C4-2B (cell line): ENCODE results near the gene TIMM50.
A peak's percentile ranks its signal among the peaks of the same experiment; 100 is the strongest.

Experiments used
- H3K27ac ChIP-seq: fragments of 450-650 bp; 2 replicates; pipeline ENCODE4 v1.5.1; 2017
- ZFX ChIP-seq: fragments of 450-650 bp; IDR thresholded peaks from 2 replicates; pipeline ENCODE4 v1.6.1; 2017
- TF ChIP-seq, protein P1 (sequence below): fragments of 450-650 bp; conservative IDR thresholded peaks from 2 replicates; pipeline ENCODE4 v1.5.1; 2017; ENCODE audit warnings: mild to moderate bottlenecking

TIMM50 gene

DNA sequence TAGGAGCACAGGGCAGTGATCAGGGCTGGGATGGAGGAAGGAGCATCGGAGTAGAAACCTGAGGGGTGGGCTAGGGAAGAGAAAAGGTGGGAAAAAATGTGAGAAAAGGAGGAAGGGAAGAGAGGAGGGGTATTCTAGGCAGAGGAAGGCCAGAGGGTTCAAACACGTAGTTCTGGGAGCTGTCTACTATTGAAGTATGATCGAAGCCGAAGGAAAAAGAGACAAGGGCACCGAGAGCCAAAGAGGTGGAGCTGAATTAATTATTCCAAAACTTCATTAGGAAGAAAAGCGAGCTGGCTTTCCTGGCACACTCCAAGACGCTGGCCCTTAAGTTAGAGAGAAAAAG, 25.9 kb downstream of the TIMM50 start:
- H3K27ac ChIP-seq = peak overlapping the region; percentile 72
- TF ChIP-seq, protein P1, sequence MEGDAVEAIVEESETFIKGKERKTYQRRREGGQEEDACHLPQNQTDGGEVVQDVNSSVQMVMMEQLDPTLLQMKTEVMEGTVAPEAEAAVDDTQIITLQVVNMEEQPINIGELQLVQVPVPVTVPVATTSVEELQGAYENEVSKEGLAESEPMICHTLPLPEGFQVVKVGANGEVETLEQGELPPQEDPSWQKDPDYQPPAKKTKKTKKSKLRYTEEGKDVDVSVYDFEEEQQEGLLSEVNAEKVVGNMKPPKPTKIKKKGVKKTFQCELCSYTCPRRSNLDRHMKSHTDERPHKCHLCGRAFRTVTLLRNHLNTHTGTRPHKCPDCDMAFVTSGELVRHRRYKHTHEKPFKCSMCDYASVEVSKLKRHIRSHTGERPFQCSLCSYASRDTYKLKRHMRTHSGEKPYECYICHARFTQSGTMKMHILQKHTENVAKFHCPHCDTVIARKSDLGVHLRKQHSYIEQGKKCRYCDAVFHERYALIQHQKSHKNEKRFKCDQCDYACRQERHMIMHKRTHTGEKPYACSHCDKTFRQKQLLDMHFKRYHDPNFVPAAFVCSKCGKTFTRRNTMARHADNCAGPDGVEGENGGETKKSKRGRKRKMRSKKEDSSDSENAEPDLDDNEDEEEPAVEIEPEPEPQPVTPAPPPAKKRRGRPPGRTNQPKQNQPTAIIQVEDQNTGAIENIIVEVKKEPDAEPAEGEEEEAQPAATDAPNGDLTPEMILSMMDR = no peak
- no peak for TF ChIP-seq ZFX

DNA sequence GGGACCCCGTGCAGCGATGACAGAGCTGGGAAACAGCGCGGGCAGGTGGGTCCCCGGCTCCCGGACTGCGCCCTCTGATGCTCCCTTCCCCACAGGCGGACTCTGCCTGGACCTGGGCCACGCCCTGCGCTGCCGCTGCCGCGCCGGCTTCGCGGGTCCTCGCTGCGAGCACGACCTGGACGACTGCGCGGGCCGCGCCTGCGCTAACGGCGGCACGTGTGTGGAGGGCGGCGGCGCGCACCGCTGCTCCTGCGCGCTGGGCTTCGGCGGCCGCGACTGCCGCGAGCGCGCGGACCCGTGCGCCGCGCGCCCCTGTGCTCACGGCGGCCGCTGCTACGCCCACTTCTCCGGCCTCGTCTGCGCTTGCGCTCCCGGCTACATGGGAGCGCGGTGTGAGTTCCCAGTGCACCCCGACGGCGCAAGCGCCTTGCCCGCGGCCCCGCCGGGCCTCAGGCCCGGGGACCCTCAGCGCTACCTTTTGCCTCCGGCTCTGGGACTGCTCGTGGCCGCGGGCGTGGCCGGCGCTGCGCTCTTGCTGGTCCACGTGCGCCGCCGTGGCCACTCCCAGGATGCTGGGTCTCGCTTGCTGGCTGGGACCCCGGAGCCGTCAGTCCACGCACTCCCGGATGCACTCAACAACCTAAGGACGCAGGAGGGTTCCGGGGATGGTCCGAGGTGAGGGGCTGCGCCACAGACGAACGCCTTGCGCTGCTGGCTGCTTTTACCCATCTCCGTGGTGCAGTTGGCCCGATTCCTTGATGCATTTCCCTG, 26.5 kb downstream of the TIMM50 start:
- peak overlapping the region; percentile 72 for H3K27ac ChIP-seq
- TF ChIP-seq, protein P1 = no peak
- TF ChIP-seq ZFX = peak; percentile 53; the same call in 1 of the 2 replicates

DNA sequence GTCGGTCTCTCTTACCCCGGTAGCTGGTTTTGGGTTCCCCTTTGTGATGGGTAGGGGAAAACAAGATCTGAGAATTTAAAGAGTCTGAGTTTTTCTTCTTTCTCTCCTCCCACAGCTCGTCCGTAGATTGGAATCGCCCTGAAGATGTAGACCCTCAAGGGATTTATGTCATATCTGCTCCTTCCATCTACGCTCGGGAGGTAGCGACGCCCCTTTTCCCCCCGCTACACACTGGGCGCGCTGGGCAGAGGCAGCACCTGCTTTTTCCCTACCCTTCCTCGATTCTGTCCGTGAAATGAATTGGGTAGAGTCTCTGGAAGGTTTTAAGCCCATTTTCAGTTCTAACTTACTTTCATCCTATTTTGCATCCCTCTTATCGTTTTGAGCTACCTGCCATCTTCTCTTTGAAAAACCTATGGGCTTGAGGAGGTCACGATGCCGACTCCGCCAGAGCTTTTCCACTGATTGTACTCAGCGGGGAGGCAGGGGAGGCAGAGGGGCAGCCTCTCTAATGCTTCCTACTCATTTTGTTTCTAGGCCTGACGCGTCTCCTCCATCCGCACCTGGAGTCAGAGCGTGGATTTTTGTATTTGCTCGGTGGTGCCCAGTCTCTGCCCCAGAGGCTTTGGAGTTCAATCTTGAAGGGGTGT, 27.2 kb downstream of the TIMM50 start:
- no peak for TF ChIP-seq ZFX
- TF ChIP-seq, protein P1 = no peak
- peak overlapping the region; percentile 72 for H3K27ac ChIP-seq

DNA sequence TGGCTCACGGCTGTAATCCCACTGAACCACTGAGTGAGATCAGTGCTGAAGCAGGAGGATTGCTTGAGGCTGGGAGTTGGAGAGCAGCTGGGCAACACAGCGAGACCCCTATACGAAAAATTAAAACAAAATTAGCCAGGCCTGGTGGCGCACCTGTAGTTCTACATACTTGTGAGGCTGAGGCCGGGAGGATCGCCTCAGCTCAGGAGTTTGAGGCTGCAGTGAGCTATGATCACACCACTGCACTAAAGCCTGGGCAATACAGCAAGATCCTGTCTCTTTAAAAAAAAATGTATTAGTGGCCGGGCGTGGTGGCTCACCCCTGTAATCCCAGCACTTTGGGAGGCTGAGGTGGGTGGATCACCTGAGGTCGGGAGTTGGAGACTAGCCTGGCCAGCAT, 28.0 kb downstream of the TIMM50 start:
- no peak overlapping the region for H3K27ac ChIP-seq
- TF ChIP-seq ZFX = no peak
- TF ChIP-seq, protein P1 = no peak

DNA sequence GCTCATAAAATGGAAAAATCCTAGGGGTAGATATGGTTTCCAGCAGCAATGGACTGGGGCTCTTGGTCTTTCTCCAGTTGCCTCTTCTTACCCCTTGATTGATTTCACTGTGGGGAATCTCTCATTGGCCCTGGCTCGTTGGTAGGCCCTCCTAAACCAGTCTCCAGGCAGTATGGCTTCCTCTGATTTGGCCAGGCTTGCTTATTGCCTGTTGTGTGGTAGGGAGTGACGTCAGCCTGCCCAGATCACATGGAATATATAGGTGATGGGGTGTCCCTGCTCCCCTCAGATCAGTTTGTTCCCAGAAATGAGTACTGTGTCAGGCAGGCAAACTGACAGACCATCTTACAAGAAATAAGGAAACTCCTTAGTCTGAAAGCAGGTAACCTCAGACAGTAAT, 28.6 kb downstream of the TIMM50 start:
- no peak for TF ChIP-seq ZFX
- TF ChIP-seq, protein P1 = no peak
- no peak overlapping the region for H3K27ac ChIP-seq

DNA sequence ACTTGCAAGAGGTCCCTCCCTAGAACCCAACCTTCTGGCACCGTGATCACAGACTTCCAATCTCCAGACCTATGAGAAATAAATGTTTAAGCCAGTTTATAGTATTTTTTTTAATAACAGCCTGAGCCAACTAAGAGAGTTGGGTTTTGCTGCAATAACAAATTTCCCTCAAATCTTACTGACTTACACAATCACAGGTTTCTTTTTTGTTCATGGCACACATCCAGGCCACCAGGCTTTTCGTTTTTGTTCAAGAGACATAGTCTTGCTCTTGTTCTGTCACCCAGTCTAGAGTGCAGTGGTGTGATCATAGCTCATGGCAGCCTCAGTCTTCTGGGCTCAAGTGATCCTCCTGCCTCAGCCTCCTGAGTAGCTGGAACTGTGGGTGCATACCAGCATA, 32.4 kb downstream of the TIMM50 start:
- TF ChIP-seq, protein P1 = no peak
- no peak for TF ChIP-seq ZFX
- no peak overlapping the region for H3K27ac ChIP-seq

DNA sequence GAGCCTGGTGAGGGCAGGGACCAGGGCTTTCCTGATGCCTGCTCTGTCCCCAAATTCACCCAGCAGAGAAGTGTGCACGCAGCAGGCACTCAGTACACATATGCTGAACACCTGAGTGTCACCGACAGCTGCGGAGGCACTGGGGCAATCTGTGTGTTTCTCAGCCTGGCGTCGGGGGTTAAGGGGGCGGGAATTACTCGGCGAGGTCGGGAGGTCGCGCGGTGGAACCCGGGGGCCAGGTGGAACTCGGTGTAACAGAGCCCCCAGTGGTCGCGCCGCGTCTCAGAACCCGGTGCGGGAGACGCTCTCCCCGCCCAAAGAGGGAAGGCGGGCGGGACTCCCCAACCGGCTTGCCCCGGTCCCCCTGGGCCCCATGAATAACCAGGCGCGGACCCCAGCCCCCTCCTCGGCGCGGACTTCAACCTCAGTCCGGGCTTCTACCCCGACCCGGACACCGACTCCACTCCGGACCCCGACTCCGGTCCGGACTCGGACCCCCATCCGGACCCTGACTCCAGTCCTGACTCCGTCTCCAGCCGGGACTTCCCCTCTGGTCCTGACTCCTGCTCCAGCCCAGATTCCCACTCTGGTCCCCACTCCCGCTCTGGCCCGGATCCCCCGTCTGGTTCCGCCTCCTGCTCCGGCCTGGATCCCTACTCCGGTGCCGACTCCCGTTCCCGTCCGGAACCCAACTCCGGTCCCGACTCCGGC, 34.4 kb downstream of the TIMM50 start, which contains the start of gene SELENOV:
TSS of gene SELENOV (plus strand) at position 300 of the 711 bp plus-strand sequence. CDS start at position 374, 74 bp downstream.
- H3K27ac ChIP-seq = no peak within 1 kb of the TSS
- no peak for TF ChIP-seq ZFX
- TF ChIP-seq, protein P1 = no peak
